Fibroblast of villous mesenchyme (primary cell): ENCODE measurements around the gene SIGLEC1. TPM values are rescaled to one million over a fixed set of nuclear protein-coding genes. Genes with fewer than 3 reads are reported as not detected.

ENCODE experiments used
- DNase-seq: peaks from one replicate; pipeline ENCODE4 v3.0.0-alpha.2; 2010; ENCODE audit warnings: low read depth
- H3K4me3 ChIP-seq: 2 replicates; pipeline ENCODE4 v1.5.1; 2011; ENCODE audit warnings: low read depth, mild to moderate bottlenecking, low read length
- total RNA-seq: library from RNA; depleted of rRNA; stranded (reverse); fragments of >200 nt; gene quantifications from 2 replicates; pipeline ENCODE4 v1.2.3, GENCODE V29; 2012
- TF ChIP-seq, protein P1 (sequence below): IDR thresholded peaks from 2 replicates; pipeline ENCODE4 v1.5.1; 2012; ENCODE audit warnings: low read depth, mild to moderate bottlenecking, low read length; ENCODE audit not compliant: insufficient read depth

The SIGLEC1 gene
- total RNA-seq, 1 donor, result not detected

- H3K4me3 ChIP-seq, result no peak overlapping the region
- DNase-seq, result no peak
- TF ChIP-seq, protein P1, sequence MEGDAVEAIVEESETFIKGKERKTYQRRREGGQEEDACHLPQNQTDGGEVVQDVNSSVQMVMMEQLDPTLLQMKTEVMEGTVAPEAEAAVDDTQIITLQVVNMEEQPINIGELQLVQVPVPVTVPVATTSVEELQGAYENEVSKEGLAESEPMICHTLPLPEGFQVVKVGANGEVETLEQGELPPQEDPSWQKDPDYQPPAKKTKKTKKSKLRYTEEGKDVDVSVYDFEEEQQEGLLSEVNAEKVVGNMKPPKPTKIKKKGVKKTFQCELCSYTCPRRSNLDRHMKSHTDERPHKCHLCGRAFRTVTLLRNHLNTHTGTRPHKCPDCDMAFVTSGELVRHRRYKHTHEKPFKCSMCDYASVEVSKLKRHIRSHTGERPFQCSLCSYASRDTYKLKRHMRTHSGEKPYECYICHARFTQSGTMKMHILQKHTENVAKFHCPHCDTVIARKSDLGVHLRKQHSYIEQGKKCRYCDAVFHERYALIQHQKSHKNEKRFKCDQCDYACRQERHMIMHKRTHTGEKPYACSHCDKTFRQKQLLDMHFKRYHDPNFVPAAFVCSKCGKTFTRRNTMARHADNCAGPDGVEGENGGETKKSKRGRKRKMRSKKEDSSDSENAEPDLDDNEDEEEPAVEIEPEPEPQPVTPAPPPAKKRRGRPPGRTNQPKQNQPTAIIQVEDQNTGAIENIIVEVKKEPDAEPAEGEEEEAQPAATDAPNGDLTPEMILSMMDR, result no peak
Observed at GRCh38 chr20:3674995-3675900, 37.2 kb downstream of the SIGLEC1 start.

- no peak overlapping the region for H3K4me3 ChIP-seq
- TF ChIP-seq, protein P1, result no peak
- DNase-seq, result no peak
Observed at GRCh38 chr20:3674447-3674846, 38.0 kb downstream of the SIGLEC1 start.

DNA sequence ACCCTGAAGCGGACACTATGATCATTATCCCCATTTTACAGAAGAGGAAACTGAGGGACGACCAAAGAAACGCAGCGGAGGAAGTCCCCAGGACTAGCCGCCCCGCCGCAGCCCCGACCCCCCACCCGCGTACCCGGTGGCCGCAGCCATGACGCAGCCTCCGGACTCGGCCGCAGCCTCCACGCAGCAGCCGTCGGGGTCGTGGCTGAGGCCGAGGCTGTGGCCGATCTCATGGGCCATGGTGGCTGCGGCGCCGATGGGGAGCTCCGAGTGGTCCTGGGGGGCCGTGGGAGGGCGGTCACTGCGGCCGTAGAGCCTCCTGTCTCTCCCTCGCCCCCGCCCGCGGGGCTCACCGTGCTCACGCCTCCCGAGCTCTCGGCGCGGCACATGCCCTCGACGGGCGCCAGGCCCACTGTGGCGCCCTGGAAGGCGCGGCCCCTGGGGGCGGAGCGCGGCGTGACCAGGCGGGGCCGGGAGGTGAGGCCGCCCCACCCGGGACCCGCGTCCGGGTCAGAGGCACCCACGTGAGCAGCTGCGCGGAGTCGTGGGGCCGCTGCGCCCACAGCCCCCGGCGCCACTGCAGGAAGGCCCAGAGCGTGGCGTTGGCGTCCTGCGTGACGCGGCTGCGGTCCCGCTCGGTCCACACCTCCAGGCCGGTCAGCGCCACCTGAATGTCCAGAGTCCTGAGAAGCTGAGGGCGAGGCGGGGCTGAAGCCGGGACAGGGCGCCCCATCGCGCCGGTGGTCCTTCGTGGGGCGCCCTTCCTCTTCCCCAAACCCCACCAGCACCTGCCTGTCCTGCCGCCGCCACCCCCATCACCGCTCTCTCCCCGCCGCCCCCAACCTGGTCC is 39.0 kb downstream of the SIGLEC1 start:
- TF ChIP-seq, protein P1, result no peak
- H3K4me3 ChIP-seq, result no peak overlapping the region
- DNase-seq, result no peak

DNA sequence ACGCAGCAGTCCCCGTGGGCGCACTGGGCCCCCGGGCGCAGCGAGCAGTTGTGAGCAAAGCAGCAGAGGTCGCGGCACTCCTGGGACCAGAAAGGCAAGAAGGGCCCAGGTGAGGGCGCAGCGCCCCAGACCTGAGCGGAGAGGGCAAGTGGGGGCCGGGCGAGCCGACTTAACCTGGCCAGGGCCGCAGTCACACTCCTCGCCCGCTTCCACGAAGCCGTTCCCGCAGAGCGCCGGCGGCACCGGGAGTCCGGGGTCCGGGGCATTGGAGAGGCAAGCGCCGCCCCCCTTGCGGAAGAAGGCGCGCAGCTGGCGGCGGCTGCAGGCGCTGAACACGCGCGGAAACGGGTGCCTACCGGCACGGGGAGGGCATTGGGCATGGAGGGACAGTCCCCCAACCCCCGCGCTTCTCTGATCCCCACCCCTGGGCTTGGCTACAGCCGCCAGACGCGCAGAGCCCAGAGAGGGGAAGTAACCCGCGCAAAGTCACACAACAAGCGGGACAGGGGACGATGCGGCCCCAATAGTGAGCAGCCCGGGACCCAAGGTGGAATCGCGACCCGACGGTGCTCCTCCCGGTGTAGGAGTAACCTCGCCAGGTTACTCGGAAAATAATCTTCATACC is 39.7 kb downstream of the SIGLEC1 start:
- H3K4me3 ChIP-seq, result no peak overlapping the region
- TF ChIP-seq, protein P1, result no peak
- DNase-seq, result no peak

DNA sequence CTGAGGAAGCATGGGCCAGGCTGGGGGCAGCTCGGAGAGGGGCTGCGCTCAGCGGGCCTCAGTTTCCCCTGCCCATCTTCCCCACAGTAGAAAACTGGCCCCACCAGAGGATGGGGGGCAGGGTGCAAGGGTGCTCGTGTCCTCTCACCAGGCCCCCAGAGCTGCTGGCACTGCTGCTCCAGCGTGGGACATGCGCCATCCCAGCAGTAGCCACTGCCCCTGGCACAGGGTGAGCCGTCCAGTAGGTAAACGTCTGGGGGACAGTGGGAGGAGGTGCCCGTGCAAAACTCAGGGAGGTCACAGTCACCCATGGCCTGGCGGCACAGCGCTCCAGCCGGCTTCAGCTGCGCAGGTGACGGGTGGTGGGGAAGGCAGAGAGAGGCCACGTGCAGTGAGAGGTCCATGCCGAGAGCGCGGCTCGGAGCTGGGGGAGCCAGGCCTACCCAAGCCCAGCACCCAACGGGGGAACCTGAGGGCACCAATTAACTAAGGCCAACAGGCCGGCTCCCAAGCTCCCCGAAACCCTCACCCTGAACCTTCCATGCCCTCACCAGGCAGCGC is 40.3 kb downstream of the SIGLEC1 start:
- TF ChIP-seq, protein P1, result no peak
- no peak for DNase-seq
- H3K4me3 ChIP-seq, result no peak overlapping the region

DNA sequence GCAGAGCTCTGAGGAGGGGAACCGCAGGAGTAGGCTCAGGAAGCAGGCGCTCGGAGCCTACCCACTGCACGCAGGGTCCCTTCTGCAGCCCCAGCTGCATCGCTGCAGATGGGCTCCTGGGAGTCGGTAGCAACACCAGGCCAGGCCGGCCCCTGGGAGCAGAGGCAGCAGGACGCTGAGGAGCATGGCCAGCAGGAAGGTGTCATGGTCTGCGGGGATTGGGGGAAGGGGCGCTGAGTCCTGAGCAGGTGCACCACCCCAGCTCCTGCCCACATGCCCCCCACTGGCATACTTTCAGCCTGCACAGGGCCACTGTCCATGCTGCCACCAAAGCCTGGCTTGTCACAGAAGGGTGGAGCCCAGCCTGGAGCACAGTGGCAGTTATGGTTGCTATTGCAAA is 41.5 kb downstream of the SIGLEC1 start:
- no peak overlapping the region for H3K4me3 ChIP-seq
- DNase-seq, result no peak
- TF ChIP-seq, protein P1, result no peak
